ENCODE data around the gene KCNJ6.

DNA sequence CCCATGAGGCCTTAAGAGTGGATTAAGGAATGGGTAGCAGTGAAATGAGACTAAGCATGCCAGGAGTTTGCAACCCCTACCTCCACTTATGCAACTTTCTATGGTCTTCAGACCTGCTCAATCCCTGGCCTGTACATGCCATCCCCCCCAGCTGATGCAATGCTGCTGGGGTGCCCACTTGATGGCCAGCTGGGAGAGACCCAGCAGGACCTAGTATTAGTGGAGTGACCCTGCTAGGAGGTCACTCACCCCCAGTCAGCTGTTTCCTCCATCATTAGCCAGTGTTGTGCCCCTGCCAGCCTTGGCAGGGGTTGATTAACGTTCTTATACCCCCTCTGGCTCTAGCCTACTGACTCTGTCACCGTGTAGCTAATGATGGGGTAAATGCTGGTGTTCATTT is 313.1 kb downstream of the KCNJ6 start:
- no peak for TF ChIP-seq CTCF (IDR thresholded peaks at IDR 0.05)
- TF ChIP-seq POLR2AphosphoS5 (IDR thresholded peaks at IDR 0.05; ENCODE audit: insufficient read depth in 1 of 2, low read depth in 1 of 2), result no peak
